ENCODE measurements around the gene VAC14. TPM values are rescaled to one million over a fixed set of nuclear protein-coding genes. Genes with fewer than 3 reads are reported as not detected.

VAC14 gene
- polyA plus RNA-seq, 6 donors from 2014 or later, result 29.3 to 64.6 (median 38.7) TPM

DNA sequence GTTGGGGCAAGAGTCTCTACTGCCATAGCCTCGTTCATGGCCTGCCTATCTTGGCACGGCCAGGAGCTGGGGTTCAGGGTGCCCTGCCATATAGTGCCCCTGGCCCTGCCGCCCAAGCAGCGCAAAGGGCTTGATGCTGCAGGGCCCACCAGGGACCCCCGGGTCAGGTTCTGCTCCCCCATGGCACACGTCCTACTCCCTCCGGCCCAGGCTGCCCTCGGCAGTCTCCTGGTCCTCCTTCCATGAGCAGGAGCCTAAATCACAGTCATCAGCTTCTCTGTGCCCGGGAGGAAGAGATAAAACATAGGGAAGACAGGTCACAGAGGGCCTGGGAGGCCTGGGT is 59.2 kb downstream of the VAC14 start:
- Mint-ChIP-seq H3K27ac (no peak overlapping the region), H3K4me1 (peaks cover 20 to 29% (median 24%) of the 10 kb centered on the region in 3 donors), H3K36me3 (peaks cover 13 to 26% of the 10 kb centered on the region in 2 donors), H3K9me3 (peaks cover 0 to 6% (median 4%) of the 10 kb centered on the region in 7 donors), H3K27me3 (no peaks in the 10 kb centered on the region), H3K4me3 (no peak overlapping the region)
- DNase-seq, result no peak
- ATAC-seq (ENCODE audit: low read depth in 2 of 2), result no peak

- no peak for DNase-seq
- peak overlapping the region in 3 of 6 donors; percentile 15 to 66 (median 61) for H3K27ac Mint-ChIP-seq
- peaks cover 0 to 6% (median 4%) of the 10 kb centered on the region in 7 donors for H3K9me3 Mint-ChIP-seq
- peak overlapping the region in 1 of 8 donors; percentile 25 for H3K4me3 Mint-ChIP-seq
- H3K4me1 Mint-ChIP-seq, result peaks cover 20 to 25% (median 24%) of the 10 kb centered on the region in 3 donors
- no peak for ATAC-seq (ENCODE audit: low read depth in 2 of 2)
- H3K27me3 Mint-ChIP-seq, result no peaks in the 10 kb centered on the region
- H3K36me3 Mint-ChIP-seq, result peaks cover 13 to 26% of the 10 kb centered on the region in 2 donors
Measured at GRCh38 chr16:70740914-70741782, 59.8 kb downstream of the VAC14 start.

GRCh38 chr16:70740174-70740913 is 60.6 kb downstream of the VAC14 start:
- peaks cover 20 to 29% (median 22%) of the 10 kb centered on the region in 3 donors for H3K4me1 Mint-ChIP-seq
- no peaks in the 10 kb centered on the region for H3K27me3 Mint-ChIP-seq
- DNase-seq (no peak), ATAC-seq (ENCODE audit: low read depth in 2 of 2) (no peak)
- H3K27ac Mint-ChIP-seq, result peak overlapping the region in 5 of 6 donors; percentile 15 to 66 (median 41)
- peaks cover 0 to 6% (median 4%) of the 10 kb centered on the region in 7 donors for H3K9me3 Mint-ChIP-seq
- no peak overlapping the region for H3K4me3 Mint-ChIP-seq
- peaks cover 13 to 26% of the 10 kb centered on the region in 2 donors for H3K36me3 Mint-ChIP-seq

GRCh38 chr16:70739389-70739788 is 61.6 kb downstream of the VAC14 start:
- DNase-seq, result no peak
- Mint-ChIP-seq H3K36me3 (peaks cover 18 to 30% of the 10 kb centered on the region in 2 donors), H3K4me1 (peaks cover 20 to 29% (median 22%) of the 10 kb centered on the region in 3 donors), H3K9me3 (peaks cover 0 to 6% (median 4%) of the 10 kb centered on the region in 7 donors), H3K27me3 (no peaks in the 10 kb centered on the region), H3K4me3 (no peak overlapping the region), H3K27ac (peak overlapping the region in 5 of 6 donors; percentile 30 to 86 (median 54))
- ATAC-seq (ENCODE audit: low read depth in 2 of 2), result no peak

GRCh38 chr16:70738083-70738977 is 62.6 kb downstream of the VAC14 start:
- peaks cover 20 to 29% (median 22%) of the 10 kb centered on the region in 3 donors for H3K4me1 Mint-ChIP-seq
- peak overlapping the region; percentile 85 to 96 (median 92) for H3K27ac Mint-ChIP-seq
- peaks cover 0 to 3% (median 0%) of the 10 kb centered on the region in 7 donors for H3K9me3 Mint-ChIP-seq
- H3K36me3 Mint-ChIP-seq, result peaks cover 12 to 22% of the 10 kb centered on the region in 2 donors
- peak in 1 of 2 donors; percentile 15 for ATAC-seq (ENCODE audit: low read depth in 2 of 2)
- H3K27me3 Mint-ChIP-seq, result no peaks in the 10 kb centered on the region
- peak overlapping the region in 4 of 8 donors; percentile 2 to 44 (median 38) for H3K4me3 Mint-ChIP-seq
- no peak for DNase-seq

GRCh38 chr16:70737377-70738082 is 63.4 kb downstream of the VAC14 start:
- peak; percentile 65 for DNase-seq
- H3K27me3 Mint-ChIP-seq, result no peaks in the 10 kb centered on the region
- ATAC-seq (ENCODE audit: low read depth in 2 of 2), result peak; percentile 72 to 84
- peak overlapping the region in 2 of 8 donors; percentile 2 to 51 for H3K4me3 Mint-ChIP-seq
- no peaks in the 10 kb centered on the region for H3K9me3 Mint-ChIP-seq
- peaks cover 22 to 29% (median 23%) of the 10 kb centered on the region in 3 donors for H3K4me1 Mint-ChIP-seq
- peak overlapping the region; percentile 85 to 96 (median 92) for H3K27ac Mint-ChIP-seq
- peaks cover 6 to 26% of the 10 kb centered on the region in 2 donors for H3K36me3 Mint-ChIP-seq

DNA sequence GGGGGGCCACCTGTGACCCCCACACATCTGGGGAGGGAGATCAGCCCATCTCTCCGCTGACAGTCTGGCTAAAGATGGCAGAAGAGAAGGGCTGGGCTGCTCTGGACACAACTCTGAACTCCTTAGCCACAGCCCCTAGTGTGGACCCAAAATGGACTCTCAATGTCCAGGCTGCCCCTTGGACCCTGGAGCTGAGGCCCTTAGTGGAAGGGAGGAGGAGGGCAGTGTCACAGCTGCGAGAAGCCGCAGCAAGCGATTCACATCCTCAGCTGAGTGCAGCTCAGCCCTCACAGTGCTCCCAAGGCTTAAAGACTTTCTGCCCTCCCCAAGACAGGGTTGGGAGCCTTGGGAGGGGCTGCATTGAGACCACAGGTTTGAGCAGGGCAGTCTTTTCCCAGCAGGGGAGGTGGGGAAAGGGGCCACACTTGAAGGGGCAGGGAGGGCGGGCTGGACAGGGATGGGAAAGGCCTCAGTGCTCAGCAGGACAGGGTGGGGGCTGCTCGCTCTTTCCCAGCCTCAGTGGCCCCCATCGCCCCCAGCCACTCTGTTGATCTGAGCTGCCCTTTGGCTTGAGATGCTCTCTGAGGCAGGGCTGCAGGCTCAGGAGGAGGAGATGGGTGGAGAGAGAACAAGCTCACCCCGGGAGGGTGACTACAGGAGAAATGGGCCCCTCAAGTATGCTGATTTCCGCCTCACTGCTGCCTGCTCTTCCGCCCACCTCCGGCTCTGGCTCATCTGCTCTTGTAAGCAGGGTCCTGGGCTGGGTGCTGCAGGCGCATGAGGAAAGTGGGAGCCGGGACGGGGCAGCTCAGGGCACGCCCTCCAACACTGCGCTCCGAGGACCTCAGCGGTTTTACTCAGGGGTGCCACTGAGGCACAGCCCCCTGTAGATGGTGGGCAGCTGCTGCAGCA is 64.2 kb downstream of the VAC14 start:
- H3K36me3 Mint-ChIP-seq, result peaks cover 13 to 26% of the 10 kb centered on the region in 2 donors
- no peak overlapping the region for H3K4me3 Mint-ChIP-seq
- peak overlapping the region; percentile 10 to 95 (median 72) for H3K27ac Mint-ChIP-seq
- no peaks in the 10 kb centered on the region for H3K27me3 Mint-ChIP-seq
- H3K4me1 Mint-ChIP-seq, result peaks cover 22 to 29% (median 23%) of the 10 kb centered on the region in 3 donors
- no peak for ATAC-seq (ENCODE audit: low read depth in 2 of 2)
- no peak for DNase-seq
- no peaks in the 10 kb centered on the region for H3K9me3 Mint-ChIP-seq

- no peaks in the 10 kb centered on the region for H3K9me3 Mint-ChIP-seq
- H3K4me3 Mint-ChIP-seq, result peak overlapping the region in 1 of 8 donors; percentile 41
- H3K36me3 Mint-ChIP-seq, result peaks cover 22 to 26% of the 10 kb centered on the region in 2 donors
- no peak overlapping the region for H3K27ac Mint-ChIP-seq
- H3K4me1 Mint-ChIP-seq, result peaks cover 19 to 25% (median 22%) of the 10 kb centered on the region in 3 donors
- DNase-seq, result no peak
- H3K27me3 Mint-ChIP-seq, result no peaks in the 10 kb centered on the region
- no peak for ATAC-seq (ENCODE audit: low read depth in 2 of 2)
Measured at GRCh38 chr16:70735141-70735979, 65.6 kb downstream of the VAC14 start.

- H3K4me3 Mint-ChIP-seq, result peak overlapping the region in 1 of 8 donors; percentile 41
- H3K4me1 Mint-ChIP-seq, result peaks cover 19 to 24% (median 22%) of the 10 kb centered on the region in 3 donors
- peaks cover 28 to 31% of the 10 kb centered on the region in 2 donors for H3K36me3 Mint-ChIP-seq
- no peaks in the 10 kb centered on the region for H3K9me3 Mint-ChIP-seq
- no peaks in the 10 kb centered on the region for H3K27me3 Mint-ChIP-seq
- no peak for DNase-seq
- no peak overlapping the region for H3K27ac Mint-ChIP-seq
- no peak for ATAC-seq (ENCODE audit: low read depth in 2 of 2)
Measured at GRCh38 chr16:70734522-70735095, 66.3 kb downstream of the VAC14 start.

- ATAC-seq (ENCODE audit: low read depth in 2 of 2), result no peak
Measured at GRCh38 chr16:70730944-70731343, 70.0 kb downstream of the VAC14 start.

More at GRCh38 chr16:70730944-70731343, 70.0 kb downstream of the VAC14 start:
- Mint-ChIP-seq H3K36me3 (peaks cover 32 to 36% of the 10 kb centered on the region in 2 donors), H3K4me1 (peaks cover 0 to 8% (median 2%) of the 10 kb centered on the region in 3 donors), H3K27me3 (no peaks in the 10 kb centered on the region), H3K9me3 (no peaks in the 10 kb centered on the region), H3K4me3 (no peak overlapping the region), H3K27ac (peak overlapping the region in 1 of 6 donors; percentile 72)
- DNase-seq, result no peak

All from naive B cell (primary cell).